GM23338 (cell line): ENCODE results near the gene PTPRF. TPM values are rescaled to one million over a fixed set of nuclear protein-coding genes. Genes with fewer than 3 reads are reported as not detected.
A peak's percentile ranks its signal among the peaks of the same experiment; 100 is the strongest.

Experiments
- ATAC-seq: fragments of 200-7000 bp; cut with Tn5 transposase; 3 replicates; pipeline ENCODE4 v1.9.1; 2020
- DNase-seq: peaks from one replicate; pipeline ENCODE4 v3.0.0-alpha.2; 2015; ENCODE audit warnings: low spot score
- H2AFZ ChIP-seq: fragments of 200-600 bp; sonication (generic); 2 replicates; pipeline ENCODE4 v1.8.0; 2016; ENCODE audit warnings: antibody characterized with exemption, mild to moderate bottlenecking, moderate library complexity
- H3F3A ChIP-seq: fragments of 200-600 bp; sonication (generic); replicated peaks from 2 replicates; pipeline ENCODE4 v1.8.0; 2017; ENCODE audit warnings: antibody characterized with exemption, mixed run types, low read depth
- H3K27ac ChIP-seq: fragments of 200-600 bp; sonication (generic); 2 replicates; pipeline ENCODE4 v1.6.1; 2016; ENCODE audit warnings: low read depth
- H3K27me3 ChIP-seq: fragments of 200-600 bp; sonication (generic); 2 replicates; pipeline ENCODE4 v1.8.0; 2016; ENCODE audit warnings: mild to moderate bottlenecking, mixed run types, moderate library complexity; ENCODE audit not compliant: insufficient read depth
- H3K36me3 ChIP-seq: fragments of 200-600 bp; sonication (generic); 2 replicates; pipeline ENCODE4 v1.8.0; 2016; ENCODE audit warnings: mild to moderate bottlenecking; ENCODE audit not compliant: insufficient read depth
- H3K4me1 ChIP-seq: fragments of 200-600 bp; sonication (generic); 2 replicates; pipeline ENCODE4 v1.8.0; 2016; ENCODE audit warnings: mild to moderate bottlenecking, moderate library complexity; ENCODE audit not compliant: insufficient read depth
- H3K4me2 ChIP-seq: fragments of 200-600 bp; sonication (generic); 2 replicates; pipeline ENCODE4 v1.7.1; 2017; ENCODE audit warnings: mixed run types
- H3K4me3 ChIP-seq: fragments of 200-600 bp; sonication (generic); 2 replicates; pipeline ENCODE4 v1.6.1; 2016; ENCODE audit warnings: mixed run types
- H3K79me2 ChIP-seq: fragments of 200-600 bp; sonication (generic); replicated peaks from 2 replicates; pipeline ENCODE4 v1.8.0; 2017; ENCODE audit warnings: mild to moderate bottlenecking; ENCODE audit not compliant: insufficient read depth
- H3K9me2 ChIP-seq: fragments of 200-600 bp; sonication (generic); 2 replicates; pipeline ENCODE4 v1.8.0; 2017; ENCODE audit not compliant: insufficient read depth
- H4K20me1 ChIP-seq: fragments of 200-600 bp; sonication (generic); replicated peaks from 2 replicates; pipeline ENCODE4 v1.8.0; 2017; ENCODE audit warnings: mild to moderate bottlenecking; ENCODE audit not compliant: insufficient read depth
- H3K27ac Mint-ChIP-seq: 2 replicates; pipeline ENCODE4 v1.8.0; 2020; ENCODE audit warnings: inconsistent platforms, mild to moderate bottlenecking, moderate library complexity, mixed read lengths
- H3K27me3 Mint-ChIP-seq: 3 replicates; pipeline ENCODE4 v1.8.0; 2022; ENCODE audit warnings: low read depth, mild to moderate bottlenecking, moderate library complexity, mixed read lengths, inconsistent platforms; ENCODE audit not compliant: insufficient read depth, poor library complexity
- H3K36me3 Mint-ChIP-seq: 3 replicates; pipeline ENCODE4 v1.8.0; 2021; ENCODE audit warnings: low read depth, mild to moderate bottlenecking, inconsistent platforms, moderate library complexity, mixed read lengths
- H3K4me1 Mint-ChIP-seq: 3 replicates; pipeline ENCODE4 v1.8.0; 2020; ENCODE audit warnings: mild to moderate bottlenecking, inconsistent platforms, mixed read lengths
- H3K4me3 Mint-ChIP-seq: 3 replicates; pipeline ENCODE4 v1.8.0; 2021; ENCODE audit warnings: moderate library complexity, mild to moderate bottlenecking, inconsistent platforms, mixed read lengths
- H3K9me3 Mint-ChIP-seq: 3 replicates; pipeline ENCODE4 v1.8.0; 2020; ENCODE audit warnings: moderate library complexity, mild to moderate bottlenecking, inconsistent platforms, mixed read lengths
- CREB1 ChIP-seq: fragments of 250-450 bp; sonication (Bioruptor Pico); IDR thresholded peaks from 2 replicates; pipeline ENCODE4 v1.5.0; 2020; ENCODE audit warnings: low read depth, mild to moderate bottlenecking, moderate library complexity
- CTCF ChIP-seq, 2 experiments: fragments of 200-600 bp in 1 of 2; sonication (generic) in 1 of 2; conservative IDR thresholded peaks; 2 replicates each; pipeline versions ENCODE4 v1.5.1 to v1.6.1; 2016 to 2017; ENCODE audit warnings: antibody characterized with exemption in 2 of 2, low read depth in 2 of 2, mild to moderate bottlenecking in 2 of 2, moderate library complexity in 1 of 2
- ETS1 ChIP-seq: IDR thresholded peaks from 2 replicates; pipeline ENCODE4 v1.6.1; 2016; ENCODE audit warnings: antibody characterized with exemption
- EZH2 ChIP-seq: fragments of 200-600 bp; sonication (generic); IDR thresholded peaks from one replicate; pipeline ENCODE4 v1.8.0; 2017; ENCODE audit warnings: antibody characterized with exemption, mild to moderate bottlenecking, low read depth; ENCODE audit not compliant: unreplicated experiment
- JUNB ChIP-seq: IDR thresholded peaks from one replicate; pipeline ENCODE4 v1.6.1; 2016; ENCODE audit warnings: antibody characterized with exemption; ENCODE audit not compliant: unreplicated experiment
- NANOG ChIP-seq: IDR thresholded peaks from 2 replicates; pipeline ENCODE4 v1.6.1; 2016; ENCODE audit warnings: antibody characterized with exemption, borderline replicate concordance
- POLR2AphosphoS5 ChIP-seq: IDR thresholded peaks from 2 replicates; pipeline ENCODE4 v1.6.1; 2016; ENCODE audit warnings: antibody characterized with exemption, low read depth
- REST ChIP-seq: IDR thresholded peaks from one replicate; pipeline ENCODE4 v1.6.1; 2018; ENCODE audit warnings: antibody characterized with exemption; ENCODE audit not compliant: unreplicated experiment
- STAT1 ChIP-seq: IDR thresholded peaks from one replicate; pipeline ENCODE4 v1.6.1; 2016; ENCODE audit warnings: antibody characterized with exemption; ENCODE audit not compliant: unreplicated experiment
- ZNF114 ChIP-seq: fragments of 250-450 bp; sonication (Bioruptor Pico); IDR thresholded peaks from 2 replicates; pipeline ENCODE4 v1.5.0; 2020; ENCODE audit warnings: mild to moderate bottlenecking, moderate library complexity
- ZNF331 ChIP-seq: fragments of 250-450 bp; sonication (Bioruptor Pico); IDR thresholded peaks from 2 replicates; pipeline ENCODE4 v1.5.0; 2020; ENCODE audit warnings: low read depth, mild to moderate bottlenecking, moderate library complexity
- ZNF462 ChIP-seq: fragments of 250-450 bp; sonication (Bioruptor Pico); IDR thresholded peaks from 2 replicates; pipeline ENCODE4 v1.5.0; 2020; ENCODE audit warnings: mild to moderate bottlenecking, moderate library complexity
- polyA plus RNA-seq: library from polyadenylated mRNA; unstranded; fragments of >200 nt; fragmentation: Nextera tagmentation; extraction: Ambion mirVana; gene quantifications from 2 replicates; pipeline ENCODE4 v1.2.1, GENCODE V29; 2016
- total RNA-seq: library from RNA; depleted of rRNA; stranded (reverse); fragments of >200 nt; shearing (Covaris generic); gene quantifications from 2 replicates; pipeline ENCODE4 v1.2.3, GENCODE V29; 2014

The PTPRF gene
- total and polyA plus RNA-seq, 2 experiments from 2014 or later: 52.4 to 173 TPM

GRCh38 chr1:43560286-43560685, 29.6 kb downstream of the PTPRF start (continued):
- TF ChIP-seq ZNF331 (CRISPR knock-in tag): no peak
- TF ChIP-seq POLR2AphosphoS5: no peak
- TF ChIP-seq ZNF114: no peak
- no peak for TF ChIP-seq STAT1
- no peak for TF ChIP-seq NANOG

- H4K20me1 ChIP-seq: peaks cover 10% of the 10 kb centered on the region
- Mint-ChIP-seq H3K36me3 (peaks cover 14% of the 10 kb centered on the region; the same call in 1 of the 3 replicates), H3K4me1 (peaks cover 34% of the 10 kb centered on the region), H3K9me3 (no peaks in the 10 kb centered on the region), H3K4me3 (peak overlapping the region; percentile 58; the same call in 1 of the 3 replicates), H3K27me3 (peaks cover 25% of the 10 kb centered on the region), H3K27ac (no peak overlapping the region; the same call in 1 of the 2 replicates)
- 0 out of 2 replicates have a peak, but pooled peaks cover 5% of the 10 kb centered on the region for H3F3A ChIP-seq
- H3K4me2 ChIP-seq: peak overlapping the region; percentile 51; the same call in 1 of the 2 replicates
- H3K27ac ChIP-seq: no peak overlapping the region
- no peak overlapping the region for H2AFZ ChIP-seq
- no peaks in the 10 kb centered on the region for H3K27me3 ChIP-seq
- peaks cover 23% of the 10 kb centered on the region for H3K4me1 ChIP-seq
- no peak overlapping the region for H3K4me3 ChIP-seq
- ATAC-seq: peak; percentile 9
- DNase-seq: peak; percentile 31
- peaks cover 22% of the 10 kb centered on the region for H3K79me2 ChIP-seq
- no peaks in the 10 kb centered on the region for H3K9me2 ChIP-seq
- H3K36me3 ChIP-seq: no peaks in the 10 kb centered on the region
- TF ChIP-seq ZNF114: no peak
- TF ChIP-seq NANOG: no peak
- no peak for TF ChIP-seq CTCF (conservative IDR thresholded peaks at IDR 0.05; ENCODE audit: low read depth in 2 of 2)
- no peak for TF ChIP-seq STAT1
- TF ChIP-seq ETS1: no peak
- no peak for TF ChIP-seq ZNF331 (CRISPR knock-in tag)
- no peak for TF ChIP-seq REST
- TF ChIP-seq JUNB: no peak
- no peak for TF ChIP-seq EZH2
- no peak for TF ChIP-seq ZNF462 (CRISPR knock-in tag)
- TF ChIP-seq CREB1: no peak
These were observed 33.3 kb downstream of the PTPRF start for GRCh38 chr1:43563876-43564539.
